Occipital lobe (tissue), 2 donors: ENCODE data around the gene SERPINB4. TPM values are rescaled to one million over a fixed set of nuclear protein-coding genes. Genes with fewer than 3 reads are reported as not detected.
"Not testable (repeated sequence)": the region's sequence is repeated elsewhere in the genome, so short reads cannot be mapped to it uniquely, and the experiment has no call there.

ENCODE experiments used
- DNase-seq: peaks from one replicate; lab custom pipeline; 2025; lab: John Stamatoyannopoulos, UW
- total RNA-seq: library from RNA; depleted of rRNA; stranded (reverse); fragments of >200 nt; gene quantifications from one replicate; pipeline ENCODE4 v1.2.3, GENCODE V29; 2014

SERPINB4 gene
- total RNA-seq, result not detected

GRCh38 chr18:63644142-63644541 is at the start of gene SERPINB4:
Gene SERPINB4, minus strand, starts transcription at chr18:63644256. Its CDS starts 679 bp downstream, at chr18:63643577.
- not testable (repeated sequence) for DNase-seq

GRCh38 chr18:63689064-63689463 is 45.0 kb upstream of the SERPINB4 start:
- DNase-seq, result no peak

GRCh38 chr18:63686871-63687270 is 42.8 kb upstream of the SERPINB4 start:
- no peak for DNase-seq

- DNase-seq, result no peak
Measured at GRCh38 chr18:63684718-63685117, 40.7 kb upstream of the SERPINB4 start.

GRCh38 chr18:63683890-63684289 is 39.8 kb upstream of the SERPINB4 start:
- no peak for DNase-seq

GRCh38 chr18:63683152-63683551 is 39.1 kb upstream of the SERPINB4 start:
- no peak for DNase-seq

- DNase-seq, result no peak
Measured at GRCh38 chr18:63681449-63682340, 37.6 kb upstream of the SERPINB4 start.

GRCh38 chr18:63679820-63680606 is 36.0 kb upstream of the SERPINB4 start:
- DNase-seq, result no peak

GRCh38 chr18:63677500-63678225 is 33.6 kb upstream of the SERPINB4 start:
- no peak for DNase-seq

- DNase-seq, result no peak
Measured at GRCh38 chr18:63676526-63677323, 32.7 kb upstream of the SERPINB4 start.

- no peak for DNase-seq
Measured at GRCh38 chr18:63664571-63664970, 20.5 kb upstream of the SERPINB4 start.

- DNase-seq, result not testable (repeated sequence)
Measured at GRCh38 chr18:63661750-63662149, 17.7 kb upstream of the SERPINB4 start, which contains the start of gene SERPINB3. Gene SERPINB3, minus strand, starts transcription at chr18:63661893. Its CDS starts 677 bp downstream, at chr18:63661216.

GRCh38 chr18:63658920-63659319 is 14.9 kb upstream of the SERPINB4 start:
- not testable (repeated sequence) for DNase-seq

- not testable (repeated sequence) for DNase-seq
Measured at GRCh38 chr18:63650271-63650670, 6.2 kb upstream of the SERPINB4 start.

- no peak for DNase-seq
Measured at GRCh38 chr18:63648241-63648640, 4.2 kb upstream of the SERPINB4 start.

GRCh38 chr18:63646936-63647335 is 2.9 kb upstream of the SERPINB4 start:
- DNase-seq, result no peak

- not testable (repeated sequence) for DNase-seq
Measured at GRCh38 chr18:63644694-63645093, 638 bp upstream of the SERPINB4 start.

GRCh38 chr18:63642668-63643356 is 1.2 kb downstream of the SERPINB4 start:
- not testable (repeated sequence) for DNase-seq

GRCh38 chr18:63641157-63641680 is 2.8 kb downstream of the SERPINB4 start:
- not testable (repeated sequence) for DNase-seq

- DNase-seq, result no peak
Measured at GRCh38 chr18:63637703-63638102, 6.4 kb downstream of the SERPINB4 start.
